ENCODE measurements around the gene ZNF669.

The ZNF669 gene

DNA sequence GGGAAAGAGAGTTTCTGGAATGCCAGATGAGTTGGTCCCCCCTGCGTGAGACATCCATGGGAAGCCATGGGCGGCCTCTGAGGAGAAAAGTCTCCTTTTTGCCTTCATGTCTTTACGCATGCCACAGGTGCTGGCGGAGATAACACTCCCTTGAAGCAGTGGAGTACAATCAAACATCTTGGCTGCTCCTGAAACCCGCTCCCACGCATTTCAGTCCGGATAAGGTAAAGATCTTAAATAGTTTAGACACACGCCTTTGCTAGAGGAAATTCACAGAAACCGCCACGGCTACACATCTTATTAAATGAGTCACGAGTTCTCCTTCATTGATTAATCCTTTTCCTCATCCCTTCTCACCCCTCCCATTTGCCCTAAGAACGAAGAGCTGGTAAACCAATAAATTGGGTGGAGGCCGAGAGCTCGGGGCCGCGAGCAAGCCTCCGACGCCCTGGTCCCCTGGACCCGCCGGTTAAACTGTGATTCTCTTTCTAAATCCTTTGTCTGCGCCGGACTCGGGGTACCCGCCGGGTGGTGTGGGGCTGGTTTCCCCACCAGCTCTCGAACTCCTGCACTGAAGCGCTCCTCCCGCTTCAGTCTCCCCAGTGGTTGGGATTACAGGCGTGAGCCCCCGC is 6.6 kb upstream of the ZNF669 start:
- DNase-seq: no peak

DNA sequence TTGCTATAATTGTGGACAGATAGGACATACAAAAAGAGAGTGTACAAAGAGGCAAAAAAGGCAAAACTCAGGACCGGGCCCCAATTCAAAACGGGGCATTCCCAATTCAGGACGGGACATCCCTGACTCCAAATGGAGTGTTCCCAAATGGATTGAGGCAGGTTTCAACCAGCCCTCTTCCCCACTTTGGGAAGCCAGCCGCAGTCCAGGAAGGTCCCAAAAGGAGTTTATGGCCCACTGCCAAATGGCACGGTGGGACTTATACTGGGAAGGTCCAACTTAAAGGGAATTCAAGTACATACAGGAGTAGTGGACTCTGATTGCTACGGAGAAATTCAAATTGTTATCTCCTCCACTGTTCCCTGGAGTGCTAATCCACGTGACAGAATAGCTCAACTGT is 3.5 kb upstream of the ZNF669 start:
- no peak for DNase-seq

DNA sequence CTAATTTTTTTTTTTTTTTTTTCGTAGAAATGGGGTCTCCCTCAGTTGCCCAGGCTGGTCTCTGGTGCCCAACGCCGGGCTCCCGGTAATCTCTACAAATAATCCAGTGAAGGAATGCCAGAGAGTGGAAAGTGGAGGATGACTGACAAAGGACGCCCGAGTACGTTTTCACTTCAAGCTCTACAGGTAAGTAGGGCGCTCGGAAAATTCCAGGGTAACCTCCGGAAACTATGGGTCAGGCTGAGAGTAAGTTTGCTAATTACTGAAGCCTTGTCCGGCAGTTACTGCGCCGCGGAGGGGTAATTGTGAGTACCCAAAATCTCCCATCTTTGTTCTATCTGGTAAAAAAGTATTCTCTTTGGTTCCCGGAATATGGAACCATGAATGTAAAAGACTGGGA is 1.8 kb upstream of the ZNF669 start:
- no peak for DNase-seq

DNA sequence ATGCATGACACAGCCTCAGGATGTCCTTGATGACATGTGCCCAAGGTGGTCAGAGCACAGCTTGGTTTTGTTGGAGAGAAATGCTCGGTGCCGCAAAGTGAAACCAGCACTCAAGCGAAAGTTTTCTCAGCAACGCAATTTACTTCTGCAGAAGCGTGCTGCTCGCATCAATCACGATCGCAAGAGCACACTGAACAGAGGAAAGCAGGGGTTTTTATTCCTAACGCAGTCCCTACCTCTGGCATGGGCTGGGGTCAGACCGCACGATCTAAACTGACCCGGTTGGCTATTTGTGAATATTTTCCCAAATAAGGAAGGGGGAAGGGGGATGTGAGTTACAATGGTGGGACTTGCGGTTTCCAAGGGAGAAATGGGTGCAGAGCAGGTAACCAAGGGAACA is 809 bp upstream of the ZNF669 start:
- DNase-seq: no peak

DNA sequence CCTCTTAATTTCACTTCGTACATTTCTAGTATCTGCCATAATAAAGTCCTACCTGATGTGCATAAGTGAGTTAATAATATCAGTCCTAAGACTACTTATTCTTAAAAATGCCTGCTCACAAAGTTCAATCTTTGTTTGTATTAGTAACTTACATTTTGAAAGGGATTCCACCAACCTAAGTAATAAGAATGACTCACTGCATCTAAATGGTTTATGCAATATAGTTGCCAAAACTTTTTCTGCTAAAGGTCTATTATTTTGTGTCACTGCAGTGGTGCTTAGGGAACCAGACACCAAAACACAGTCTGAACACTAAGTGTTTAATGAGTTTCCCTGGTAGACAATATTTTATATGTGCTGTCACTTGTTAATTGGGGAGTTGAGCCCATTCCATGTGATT is 1.8 kb downstream of the ZNF669 start:
- no peak for DNase-seq

DNA sequence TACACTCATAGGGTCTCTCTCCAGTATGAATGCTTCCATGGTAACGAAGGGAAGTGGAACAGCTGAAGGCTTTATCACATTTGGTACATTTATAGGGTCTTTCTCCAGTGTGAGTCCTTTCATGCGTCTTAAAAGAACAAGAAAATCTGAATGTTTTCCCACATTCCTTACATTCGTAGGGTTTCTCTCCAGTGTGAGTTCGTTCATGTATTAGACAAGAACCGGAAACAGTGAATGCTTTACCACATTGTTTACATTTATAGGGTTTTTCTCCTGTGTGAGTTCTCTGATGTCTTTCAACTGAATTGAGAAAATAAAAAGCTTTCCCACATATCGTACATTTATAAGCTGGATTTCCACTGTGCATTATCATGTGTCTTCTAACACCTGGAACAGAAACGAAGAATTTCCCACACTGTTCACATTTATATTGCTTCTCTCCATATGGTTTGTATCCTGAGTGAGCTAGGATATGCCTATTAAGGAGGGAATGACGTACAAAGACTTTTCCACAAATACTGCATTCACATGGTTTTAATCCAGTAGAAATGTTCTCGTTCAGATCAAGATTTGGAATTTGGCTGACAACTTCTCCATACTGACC is 3.4 kb downstream of the ZNF669 start:
- DNase-seq: no peak

DNA sequence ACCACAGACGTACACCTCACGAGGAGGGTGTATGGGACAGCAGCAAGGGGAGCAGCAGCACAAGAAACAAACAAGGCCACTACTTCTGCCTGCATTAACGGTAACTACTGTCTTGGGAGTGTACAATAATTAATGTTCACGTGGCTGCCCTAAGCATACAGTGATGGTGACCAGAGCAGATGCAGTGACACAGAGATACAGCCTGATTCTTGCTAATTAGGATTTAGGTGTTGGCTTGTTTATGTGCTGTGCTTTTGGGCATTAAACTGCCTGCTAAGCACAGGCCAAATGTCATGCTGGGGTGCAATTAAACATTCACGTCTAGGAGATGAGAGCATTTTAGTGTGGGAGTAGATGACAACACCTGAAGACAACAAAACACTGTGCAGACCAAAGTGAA is 7.2 kb downstream of the ZNF669 start:
- no peak for DNase-seq

DNA sequence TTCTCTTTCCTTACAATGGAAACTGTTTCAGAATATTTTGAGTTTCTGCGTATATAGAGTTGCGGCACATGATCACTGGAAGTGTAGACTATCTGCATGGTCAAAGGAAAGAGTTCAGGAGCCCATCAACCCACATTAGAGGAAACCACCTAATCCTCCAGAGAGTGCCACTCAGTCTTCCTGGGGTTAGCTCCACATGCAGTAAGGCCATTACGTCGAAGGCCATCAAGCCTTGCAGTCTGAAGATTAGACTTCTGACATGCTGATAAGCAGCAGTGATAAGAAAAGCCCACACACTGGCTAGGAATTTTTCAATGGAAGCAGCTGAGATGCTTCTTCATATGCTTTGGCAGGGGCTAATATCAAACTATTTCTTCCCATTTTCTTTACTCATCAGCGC is 7.6 kb downstream of the ZNF669 start:
- DNase-seq: no peak

DNA sequence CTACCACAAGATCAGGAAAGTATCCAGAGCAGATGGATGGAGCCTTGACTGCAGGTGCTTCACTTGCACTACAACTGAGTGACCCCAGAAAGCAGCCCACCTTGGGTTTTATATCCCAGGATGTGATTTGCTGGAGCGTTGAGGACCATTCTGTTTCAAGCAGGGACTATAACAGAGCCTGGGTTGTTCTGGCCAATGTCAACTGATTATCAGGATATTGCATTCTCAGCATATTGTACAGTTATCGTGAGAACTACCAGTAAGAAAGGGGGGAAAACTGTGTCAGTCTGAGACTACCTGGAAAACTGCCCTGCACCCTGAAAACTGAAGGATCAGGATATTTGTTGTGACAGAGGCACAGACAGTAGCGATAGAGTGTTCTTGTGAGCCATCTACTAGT is 8.0 kb downstream of the ZNF669 start:
- no peak for DNase-seq

DNA sequence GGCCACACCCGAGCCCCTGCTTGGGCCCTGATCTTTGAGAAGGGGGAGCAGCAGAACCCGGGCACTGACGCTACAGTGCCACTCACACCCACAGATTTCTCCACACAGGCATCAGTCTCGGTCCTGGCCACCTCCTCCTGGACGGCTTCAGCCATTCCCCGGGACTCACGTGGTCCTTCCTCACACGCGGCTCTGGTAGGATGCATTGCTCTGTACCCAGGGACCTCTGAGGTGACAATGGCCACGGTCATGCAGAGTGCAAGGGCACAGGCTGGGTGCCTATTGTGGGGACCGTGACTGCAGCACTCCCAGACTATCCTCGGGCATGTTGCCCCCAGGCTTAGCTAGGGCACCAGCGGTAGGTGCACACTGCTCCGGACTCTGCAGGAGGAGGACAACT is 13.7 kb downstream of the ZNF669 start:
- DNase-seq: no peak

DNA sequence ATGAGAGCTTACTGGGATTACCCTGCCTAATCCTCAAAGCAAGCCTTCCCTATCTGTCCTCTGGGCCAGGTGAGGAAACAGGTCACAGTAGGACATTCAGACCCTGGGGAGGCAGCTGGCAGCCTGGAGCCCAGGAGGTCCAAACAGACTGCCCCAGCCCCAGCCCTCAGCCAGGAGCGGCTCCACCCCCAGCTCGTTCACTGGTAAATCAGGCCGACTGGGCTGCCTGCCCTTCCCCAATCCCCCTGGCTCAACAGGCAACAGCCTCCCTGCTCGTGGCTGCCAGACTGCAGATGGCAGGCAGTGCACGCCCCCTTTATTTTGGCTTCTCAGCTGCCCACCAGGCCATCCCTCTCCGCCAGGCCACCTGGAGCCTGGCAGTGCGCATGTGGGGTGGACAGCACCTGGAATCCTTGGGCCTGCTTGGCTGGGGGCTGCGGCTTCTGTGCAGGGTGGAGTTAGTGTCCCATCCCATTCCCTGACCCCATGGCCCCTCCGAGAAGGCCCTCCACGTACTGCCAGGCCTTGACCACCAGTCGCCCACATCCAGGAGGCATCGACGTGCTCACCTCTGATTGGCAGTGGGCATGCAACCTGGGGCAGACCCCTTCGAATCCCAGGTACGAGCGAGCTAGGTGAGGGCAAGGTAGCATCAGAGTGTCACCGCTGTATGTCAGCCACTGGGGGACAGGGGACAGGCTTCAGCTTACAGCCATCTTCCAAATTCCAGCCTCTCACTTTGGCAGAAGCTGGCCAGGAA is 14.4 kb downstream of the ZNF669 start:
- no peak for DNase-seq

DNA sequence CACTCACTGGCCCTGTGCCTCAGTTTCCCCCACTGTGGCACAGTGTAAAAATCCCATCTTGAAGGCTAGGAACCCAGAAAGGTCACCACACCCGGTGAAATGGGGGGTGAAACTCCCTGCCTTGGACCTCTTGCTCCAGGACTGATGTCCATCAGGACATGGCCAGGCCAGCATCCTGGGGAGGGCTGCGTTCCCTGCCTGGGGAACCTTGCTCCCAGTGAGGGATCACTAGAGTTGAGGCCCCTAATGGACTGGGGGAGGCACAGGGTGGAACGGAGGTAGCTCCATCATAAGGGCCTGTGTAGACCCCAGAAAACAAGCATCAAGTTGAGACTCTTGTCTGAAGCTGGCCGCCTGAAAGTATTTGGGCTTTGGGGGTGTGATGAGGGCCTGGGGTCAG is 15.2 kb downstream of the ZNF669 start:
- no peak for DNase-seq

DNA sequence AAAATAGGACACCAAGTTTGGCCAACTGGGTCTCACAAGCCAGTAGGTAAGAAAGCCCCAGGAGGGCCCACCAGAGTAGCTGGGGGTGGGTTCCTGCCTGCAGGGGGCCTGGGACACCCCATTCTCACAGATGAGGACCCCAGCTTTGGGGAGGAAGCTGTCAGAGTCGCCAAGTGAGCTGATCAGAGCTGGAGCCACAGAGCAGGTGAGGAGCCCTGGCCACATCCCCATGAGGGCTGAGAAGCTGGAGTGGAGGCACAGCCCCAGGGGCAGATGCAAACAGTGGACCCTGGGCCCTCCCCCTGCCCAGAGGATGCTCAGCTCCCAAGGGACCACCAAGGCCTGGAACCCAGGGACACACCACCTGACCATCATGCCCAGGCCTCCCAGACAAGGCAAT is 16.9 kb downstream of the ZNF669 start:
- DNase-seq: no peak

DNA sequence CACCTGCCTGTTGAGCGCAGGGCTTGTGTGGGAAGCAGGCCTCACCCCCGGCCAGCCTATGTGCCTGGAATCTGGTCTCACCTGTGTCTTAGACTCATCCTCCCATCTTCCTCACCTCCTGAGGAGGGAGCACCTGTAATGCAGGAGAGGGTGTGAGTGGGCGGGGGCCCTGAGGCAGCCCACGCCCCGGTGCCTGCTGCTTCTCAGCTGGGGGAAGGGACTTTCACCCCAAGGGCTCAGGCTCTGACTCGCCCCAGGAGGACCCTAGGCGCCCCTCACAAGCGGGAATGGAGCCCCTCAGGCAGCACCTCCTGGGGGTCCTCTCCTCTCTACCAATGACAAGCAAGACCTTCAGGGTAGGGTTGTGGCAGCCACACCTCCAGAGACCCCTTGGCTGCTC is 18.8 kb downstream of the ZNF669 start:
- no peak for DNase-seq

DNA sequence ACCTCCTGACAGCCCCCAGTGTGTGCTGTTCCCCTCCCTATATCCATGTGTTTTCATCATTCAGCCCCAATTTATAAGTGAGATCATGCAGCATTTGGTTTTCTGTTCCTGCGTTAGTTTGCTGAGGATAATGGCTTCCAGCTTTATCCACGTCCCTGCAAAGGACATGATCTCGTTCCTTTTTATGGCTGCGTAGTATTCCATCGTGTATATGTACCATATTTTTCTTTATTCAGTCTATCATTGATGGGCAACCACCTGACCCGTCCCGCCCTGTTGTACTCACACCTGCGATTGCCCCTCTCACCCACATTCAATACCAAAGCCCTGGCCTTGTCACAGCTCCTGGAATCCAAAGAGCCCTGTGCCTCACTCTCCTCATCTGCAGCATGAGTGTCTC is 19.4 kb downstream of the ZNF669 start:
- DNase-seq: no peak

DNA sequence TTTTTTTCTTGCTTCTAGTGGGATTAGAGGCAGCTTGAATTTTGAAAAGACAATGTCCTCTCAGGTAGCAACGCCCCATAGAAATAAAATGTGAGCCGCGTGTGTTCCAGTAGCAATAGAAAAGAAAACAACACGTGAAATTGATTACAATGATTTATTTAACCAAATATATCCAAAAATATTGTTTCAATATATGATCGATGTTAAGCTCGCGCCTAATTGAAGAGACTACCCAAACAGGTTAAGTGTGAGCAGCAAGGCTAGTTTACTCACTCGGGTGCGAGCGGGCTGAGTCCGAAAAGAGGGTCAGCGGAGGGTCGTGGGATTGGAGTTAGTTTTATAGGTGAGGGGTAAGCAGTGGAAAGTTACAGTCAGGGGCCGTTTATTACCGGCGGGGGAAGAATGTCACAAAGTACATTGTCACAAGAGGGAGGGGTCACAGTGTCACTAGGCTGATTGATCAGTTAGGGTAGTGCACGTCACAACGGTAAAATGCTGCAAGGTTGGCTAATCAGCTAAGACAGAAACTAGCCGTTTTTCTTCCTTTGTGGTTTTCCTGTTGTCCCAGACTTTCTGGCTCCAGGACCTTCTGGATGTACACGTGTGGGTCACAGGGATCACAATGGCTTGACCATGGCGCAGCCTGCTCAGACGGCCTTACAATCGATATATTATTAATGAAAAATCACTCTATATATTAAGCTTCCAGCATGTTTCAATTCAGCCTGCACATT is 24.8 kb downstream of the ZNF669 start:
- DNase-seq: no peak

DNA sequence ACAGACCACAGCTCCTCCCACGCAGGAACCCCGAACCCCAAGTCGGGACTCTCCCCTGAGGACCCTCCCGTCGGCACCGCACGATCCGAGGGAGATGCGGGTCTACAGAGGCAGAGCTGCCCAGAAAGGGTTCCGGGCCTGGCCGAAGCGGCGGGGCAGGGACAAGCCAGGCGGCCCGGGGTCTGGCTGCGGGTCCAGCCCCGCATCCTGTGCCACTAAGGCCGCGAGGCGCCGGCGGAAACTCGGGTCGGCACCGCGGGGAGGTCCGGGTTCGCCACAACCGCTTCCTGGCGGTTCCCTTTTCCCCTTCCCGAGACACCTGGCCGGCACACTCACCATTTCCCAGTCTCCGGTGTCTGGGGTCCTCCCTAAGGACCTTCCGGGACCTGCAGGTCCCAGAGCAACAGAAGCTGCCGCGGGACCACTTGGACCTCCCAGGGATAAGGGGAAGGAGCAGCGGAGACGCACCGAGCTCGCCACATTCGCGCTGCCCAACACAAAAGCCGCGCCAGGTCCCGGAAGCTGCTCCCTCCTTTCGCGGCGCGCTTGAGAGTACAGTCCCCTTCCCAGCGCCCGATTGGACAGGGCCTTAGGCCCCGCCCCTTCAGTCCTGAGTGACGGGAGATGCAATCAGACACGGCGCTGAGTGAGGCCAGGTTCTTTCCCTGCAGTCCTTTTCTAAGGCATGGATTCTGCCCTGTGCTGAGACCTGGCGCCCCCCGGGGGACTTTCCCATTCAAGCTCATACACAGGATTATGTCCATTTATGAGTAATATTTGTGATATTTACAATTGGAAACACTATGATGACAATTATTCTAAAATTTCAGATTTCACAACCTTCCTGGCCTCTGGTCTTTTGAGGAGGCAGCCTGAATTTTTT is 25.7 kb downstream of the ZNF669 start, which contains the start of gene ZNF670:
TSS of gene ZNF670 (minus strand) at position 554 of the 883 bp plus-strand sequence. CDS start at position 339, 215 bp downstream.
- peak; percentile 86 for DNase-seq

DNA sequence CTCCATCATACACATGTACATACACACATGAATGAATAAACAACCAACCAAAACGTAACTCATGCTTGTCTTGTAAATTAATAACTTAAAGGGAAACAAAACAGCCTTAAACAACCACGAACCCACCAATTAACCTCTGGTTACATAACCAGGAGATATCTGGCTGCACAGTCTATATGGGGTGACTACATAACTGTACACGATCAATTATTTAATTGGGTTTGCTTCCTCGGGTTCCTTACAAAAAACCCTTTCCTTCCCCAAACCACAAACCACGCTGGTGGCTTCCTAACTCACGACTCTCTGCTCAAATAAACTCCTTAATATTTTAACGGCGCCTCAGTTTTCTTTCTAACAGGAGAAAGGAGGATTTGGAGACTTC is 26.3 kb downstream of the ZNF669 start:
- no peak for DNase-seq

DNA sequence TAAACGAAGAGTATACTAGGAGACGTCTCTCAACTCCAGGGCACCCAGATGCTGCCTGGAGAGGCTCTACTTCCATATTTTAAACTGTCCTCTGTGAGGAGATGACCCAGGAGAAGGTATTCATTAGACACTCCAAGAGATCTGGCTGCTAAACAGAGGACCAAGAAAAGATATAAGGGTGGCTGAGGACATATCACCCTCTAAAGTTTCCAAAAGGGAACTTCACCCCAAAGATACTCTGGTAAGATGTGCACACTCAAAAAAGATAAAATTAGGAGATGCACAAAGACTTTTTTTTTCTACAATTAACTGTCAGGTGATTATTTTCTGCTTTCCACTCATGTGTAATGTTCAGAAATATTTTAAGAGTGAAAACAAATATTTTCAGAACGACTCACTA is 26.9 kb downstream of the ZNF669 start:
- DNase-seq: no peak

DNA sequence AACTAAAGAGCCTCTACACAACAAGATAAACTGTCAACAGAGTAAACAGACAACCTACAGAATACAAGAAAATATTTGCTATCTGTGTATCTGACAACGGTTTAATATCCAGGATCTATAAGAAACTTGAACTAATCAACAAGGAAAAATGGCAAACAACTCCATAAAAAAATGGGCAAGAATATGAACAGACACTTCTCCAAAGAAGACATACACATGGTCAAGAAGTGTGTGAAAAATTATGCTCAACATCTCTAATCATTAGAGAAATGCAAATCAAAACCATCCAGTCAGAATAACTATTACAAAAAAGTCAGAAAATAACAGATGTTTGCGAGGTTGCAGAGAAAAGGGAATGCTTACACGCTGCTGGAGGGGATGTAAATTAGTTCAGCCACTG is 33.5 kb downstream of the ZNF669 start:
- no peak for DNase-seq

DNA sequence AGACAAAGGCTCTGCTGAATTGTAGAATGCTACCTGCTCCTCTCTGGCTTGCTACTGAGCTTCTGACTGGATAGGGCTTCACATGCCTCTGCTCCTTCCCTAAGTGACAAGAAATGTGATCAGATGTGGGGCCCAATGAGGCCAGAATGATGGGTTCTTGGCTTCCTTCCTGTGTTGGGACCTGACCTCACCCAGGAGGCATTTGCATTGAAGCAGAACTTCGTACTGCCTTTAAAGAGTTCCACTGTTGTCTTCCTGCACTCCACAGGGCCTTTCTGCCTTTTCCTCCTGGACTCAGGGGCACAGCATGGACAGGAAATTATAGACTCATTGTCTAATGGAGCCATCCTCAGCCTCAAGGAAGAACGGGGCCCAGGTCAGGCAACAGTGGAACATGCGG is 39.9 kb downstream of the ZNF669 start:
- no peak for DNase-seq

DNA sequence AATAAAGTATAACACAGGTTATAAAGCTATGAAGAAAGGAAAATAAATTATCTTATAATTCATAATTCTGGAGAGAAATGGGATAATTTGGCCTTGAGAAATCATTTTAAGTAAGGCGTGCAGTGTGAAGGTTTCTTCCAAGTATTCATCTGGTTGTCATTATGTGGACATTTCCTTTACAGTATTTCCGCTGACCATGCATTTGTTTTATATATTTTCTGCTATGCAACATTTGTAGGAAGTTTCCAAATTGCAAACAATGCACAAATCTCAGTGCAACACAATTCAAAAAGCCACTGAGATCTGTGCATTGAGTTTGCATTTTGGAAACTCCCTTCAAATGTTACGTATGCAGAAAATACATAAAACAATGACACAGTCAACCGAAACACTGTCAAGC is 43.4 kb downstream of the ZNF669 start:
- DNase-seq: no peak

DNA sequence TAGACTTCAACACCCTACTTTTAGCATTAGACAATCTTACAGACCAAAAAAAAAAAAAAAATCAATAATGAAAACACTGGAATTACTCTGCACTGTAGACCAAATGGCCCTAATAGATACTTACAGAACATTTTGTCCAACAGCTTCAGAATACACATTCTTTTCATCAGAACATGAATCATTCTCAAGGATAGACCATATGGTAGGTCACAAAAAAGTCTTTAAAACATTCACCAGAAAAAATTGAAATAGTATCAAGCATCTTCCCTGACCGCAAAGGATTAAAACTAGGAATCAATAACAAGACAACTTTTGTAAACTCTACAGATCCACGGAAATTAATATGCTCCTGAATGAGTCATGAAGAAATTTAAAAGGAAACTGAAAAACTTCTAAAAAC is 48.1 kb downstream of the ZNF669 start:
- no peak for DNase-seq

Measured in activated CD4-positive, CD25-positive, alpha-beta regulatory T cell treated with anti-CD3 and anti-CD28 coated beads, Interleukin-2, amount 50 U/mL, for 72 hours (primary cell).